8988T (cell line): Measurements from ENCODE around the gene PCDHGA8.
A peak's percentile ranks its signal among the peaks of the same experiment; 100 is the strongest.
"Not testable (repeated sequence)": the region's sequence is repeated elsewhere in the genome, so short reads cannot be mapped to it uniquely, and the experiment has no call there.

Experiments used
- DNase-seq: peaks from one replicate; pipeline ENCODE4 v3.0.0; 2011

The PCDHGA8 gene

DNA sequence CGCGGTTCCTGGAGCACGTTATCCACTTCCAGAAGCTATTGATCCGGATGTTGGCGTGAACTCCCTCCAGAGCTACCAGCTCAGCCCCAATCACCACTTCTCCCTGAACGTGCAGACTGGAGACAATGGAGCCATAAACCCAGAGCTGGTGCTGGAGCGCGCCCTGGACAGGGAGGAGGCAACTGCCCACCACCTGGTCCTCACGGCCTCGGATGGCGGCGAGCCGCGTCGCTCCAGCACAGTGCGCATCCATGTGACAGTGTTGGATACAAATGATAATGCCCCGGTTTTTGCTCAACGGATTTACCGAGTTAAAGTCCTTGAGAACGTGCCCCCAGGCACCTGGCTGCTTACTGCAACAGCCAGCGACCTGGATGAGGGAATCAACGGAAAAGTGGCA, 11.0 kb downstream of the PCDHGA8 start:
- DNase-seq = no peak

- DNase-seq = not testable (repeated sequence)
Observed at GRCh38 chr5:141407790-141408505, 15.5 kb downstream of the PCDHGA8 start, which contains the start of gene PCDHGB6. Gene PCDHGB6 (plus strand): TSS chr5:141408021. CDS start chr5:141408203, 182 bp downstream.

GRCh38 chr5:141409598-141410306, 17.3 kb downstream of the PCDHGA8 start:
- DNase-seq = no peak

DNA sequence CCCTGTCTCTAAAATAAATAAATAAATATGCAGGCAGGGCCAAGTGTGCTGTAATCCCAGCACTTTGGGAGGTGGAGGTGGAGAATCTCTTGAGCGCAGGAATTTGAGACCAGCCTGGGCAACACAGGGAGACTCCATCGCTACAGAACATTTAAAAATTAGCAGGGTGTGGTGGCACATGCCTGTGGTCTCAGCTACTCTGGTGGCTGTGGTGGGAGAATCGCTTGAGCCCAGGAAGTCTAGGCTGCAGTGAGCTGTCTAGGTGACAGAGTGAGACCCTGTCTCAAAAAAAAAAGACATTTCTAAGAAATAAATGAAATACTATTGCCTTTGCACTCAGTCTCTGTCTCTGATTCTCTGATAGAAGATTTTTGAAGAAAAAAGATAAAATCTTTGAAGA, 19.1 kb downstream of the PCDHGA8 start:
- DNase-seq = no peak

DNA sequence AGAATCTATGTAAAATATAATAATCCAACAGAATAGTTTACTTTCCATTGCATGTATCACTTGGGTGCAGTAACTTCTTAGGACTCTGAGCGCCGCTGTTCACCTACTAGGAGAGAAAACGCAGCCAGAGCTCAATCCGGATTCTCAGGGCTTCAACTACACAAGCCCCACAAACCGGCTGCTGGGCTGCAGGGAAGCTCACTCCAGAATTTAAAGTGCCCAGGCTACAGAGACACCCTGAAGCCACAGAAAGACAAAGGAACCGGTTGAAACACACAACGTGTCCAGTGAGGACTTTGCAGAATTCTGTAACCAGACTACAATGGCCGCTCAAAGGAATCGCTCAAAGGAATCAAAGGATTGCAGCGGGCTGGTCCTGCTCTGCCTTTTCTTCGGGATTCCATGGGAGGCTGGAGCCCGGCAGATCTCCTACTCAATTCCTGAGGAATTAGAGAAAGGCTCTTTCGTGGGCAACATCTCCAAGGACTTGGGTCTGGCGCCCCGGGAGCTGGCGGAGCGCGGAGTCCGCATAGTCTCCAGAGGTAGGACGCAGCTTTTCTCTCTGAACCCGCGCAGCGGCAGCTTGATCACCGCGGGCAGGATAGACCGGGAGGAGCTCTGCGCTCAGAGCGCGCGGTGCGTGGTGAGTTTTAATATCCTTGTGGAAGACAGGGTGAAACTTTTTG, 20.6 kb downstream of the PCDHGA8 start, which contains the start of gene PCDHGA10:
Gene PCDHGA10, plus strand, starts transcription at position 134 of the 686 bp plus-strand sequence. Its CDS starts 189 bp downstream, at position 323.
- DNase-seq = peak; percentile 70

DNA sequence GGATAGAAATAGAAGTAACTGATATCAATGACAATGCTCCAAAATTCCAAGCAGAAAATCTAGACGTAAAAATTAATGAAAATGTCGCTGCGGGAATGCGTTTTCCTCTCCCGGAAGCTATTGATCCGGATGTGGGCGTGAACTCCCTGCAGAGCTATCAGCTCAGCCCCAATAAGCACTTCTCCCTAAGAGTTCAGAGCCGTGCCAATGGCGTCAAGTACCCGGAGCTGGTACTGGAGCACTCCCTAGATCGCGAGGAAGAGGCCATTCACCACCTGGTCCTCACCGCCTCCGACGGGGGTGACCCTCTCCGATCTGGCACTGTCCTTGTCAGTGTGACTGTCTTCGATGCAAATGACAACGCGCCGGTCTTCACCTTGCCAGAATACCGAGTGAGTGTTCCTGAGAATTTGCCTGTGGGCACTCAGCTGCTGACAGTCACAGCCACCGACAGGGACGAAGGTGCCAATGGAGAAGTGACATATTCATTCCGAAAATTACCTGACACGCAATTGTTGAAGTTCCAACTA, 21.2 kb downstream of the PCDHGA8 start:
- DNase-seq = no peak

- not testable (repeated sequence) for DNase-seq
Observed at GRCh38 chr5:141414548-141415274, 22.3 kb downstream of the PCDHGA8 start.

GRCh38 chr5:141415275-141415618, 22.8 kb downstream of the PCDHGA8 start:
- not testable (repeated sequence) for DNase-seq

GRCh38 chr5:141417494-141418172, 25.2 kb downstream of the PCDHGA8 start, which contains the start of gene PCDHGB7:
Gene PCDHGB7 (plus strand): TSS chr5:141417677. CDS start chr5:141417860, 183 bp downstream.
- DNase-seq = peak; percentile 69

- no peak for DNase-seq
Observed at GRCh38 chr5:141419074-141419880, 26.8 kb downstream of the PCDHGA8 start.

GRCh38 chr5:141420855-141421488, 28.5 kb downstream of the PCDHGA8 start, which contains the start of gene PCDHGA11:
Gene PCDHGA11 (plus strand): TSS chr5:141421051. CDS start chr5:141421228, 177 bp downstream.
- peak; percentile 68 for DNase-seq

DNA sequence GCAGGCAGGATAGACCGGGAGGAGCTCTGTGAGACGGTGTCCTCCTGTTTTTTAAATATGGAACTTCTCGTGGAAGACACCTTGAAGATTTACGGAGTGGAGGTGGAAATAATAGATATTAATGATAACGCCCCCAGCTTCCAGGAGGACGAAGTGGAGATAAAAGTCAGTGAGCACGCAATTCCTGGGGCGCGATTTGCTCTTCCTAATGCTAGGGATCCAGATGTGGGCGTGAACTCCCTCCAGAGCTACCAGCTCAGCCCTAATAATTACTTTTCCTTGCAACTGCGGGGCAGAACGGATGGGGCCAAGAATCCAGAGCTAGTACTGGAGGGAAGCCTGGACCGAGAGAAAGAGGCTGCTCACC, 29.0 kb downstream of the PCDHGA8 start:
- DNase-seq = no peak

GRCh38 chr5:141422742-141423291, 30.4 kb downstream of the PCDHGA8 start:
- DNase-seq = no peak

DNA sequence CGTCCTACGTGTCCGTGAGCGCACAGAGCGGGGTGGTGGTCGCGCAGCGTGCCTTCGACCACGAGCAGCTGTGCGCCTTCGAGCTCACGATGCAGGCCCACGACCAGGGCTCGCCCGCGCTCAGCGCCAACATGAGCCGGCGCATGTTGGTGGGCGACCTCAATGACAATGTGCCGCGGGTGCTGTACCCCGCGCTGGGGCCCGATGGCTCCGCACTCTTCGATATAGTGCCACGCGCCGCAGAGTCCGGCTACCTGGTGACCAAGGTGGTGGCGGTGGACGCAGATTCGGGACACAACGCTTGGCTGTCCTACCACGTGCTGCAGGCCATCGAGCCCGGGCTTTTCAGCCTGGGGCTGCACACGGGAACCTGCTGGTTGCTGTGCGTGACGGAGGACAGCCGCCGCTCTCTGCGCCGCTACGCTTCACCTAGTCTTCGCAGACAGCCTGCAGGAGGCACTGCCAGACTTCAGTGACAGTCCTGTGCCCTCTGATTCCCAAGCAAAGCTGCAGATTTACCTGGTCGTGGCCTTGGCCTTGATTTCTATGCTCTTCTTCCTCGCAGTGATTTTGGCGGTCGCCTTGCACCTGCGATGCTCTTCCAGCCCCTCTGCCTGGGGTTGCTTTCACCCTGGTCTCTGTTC, 35.5 kb downstream of the PCDHGA8 start:
- DNase-seq = no peak

DNA sequence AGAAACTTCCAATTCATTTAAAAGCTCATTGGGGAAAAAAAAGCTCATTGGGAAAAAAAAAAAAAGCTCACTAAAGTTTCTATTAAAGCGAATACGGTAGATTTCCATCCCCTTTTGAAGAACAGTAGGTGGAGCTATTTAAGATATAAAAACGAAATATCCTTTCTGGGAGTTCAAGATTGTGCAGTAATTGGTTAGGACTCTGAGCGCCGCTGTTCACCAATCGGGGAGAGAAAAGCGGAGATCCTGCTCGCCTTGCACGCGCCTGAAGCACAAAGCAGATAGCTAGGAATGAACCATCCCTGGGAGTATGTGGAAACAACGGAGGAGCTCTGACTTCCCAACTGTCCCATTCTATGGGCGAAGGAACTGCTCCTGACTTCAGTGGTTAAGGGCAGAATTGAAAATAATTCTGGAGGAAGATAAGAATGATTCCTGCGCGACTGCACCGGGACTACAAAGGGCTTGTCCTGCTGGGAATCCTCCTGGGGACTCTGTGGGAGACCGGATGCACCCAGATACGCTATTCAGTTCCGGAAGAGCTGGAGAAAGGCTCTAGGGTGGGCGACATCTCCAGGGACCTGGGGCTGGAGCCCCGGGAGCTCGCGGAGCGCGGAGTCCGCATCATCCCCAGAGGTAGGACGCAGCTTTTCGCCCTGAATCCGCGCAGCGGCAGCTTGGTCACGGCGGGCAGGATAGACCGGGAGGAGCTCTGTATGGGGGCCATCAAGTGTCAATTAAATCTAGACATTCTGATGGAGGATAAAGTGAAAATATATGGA, 38.1 kb downstream of the PCDHGA8 start, which contains the start of gene PCDHGA12:
Gene PCDHGA12, plus strand, starts transcription at position 176 of the 782 bp plus-strand sequence. Its CDS starts 253 bp downstream, at position 429.
- DNase-seq = peak; percentile 80

GRCh38 chr5:141431286-141431685, 38.9 kb downstream of the PCDHGA8 start:
- no peak for DNase-seq

DNA sequence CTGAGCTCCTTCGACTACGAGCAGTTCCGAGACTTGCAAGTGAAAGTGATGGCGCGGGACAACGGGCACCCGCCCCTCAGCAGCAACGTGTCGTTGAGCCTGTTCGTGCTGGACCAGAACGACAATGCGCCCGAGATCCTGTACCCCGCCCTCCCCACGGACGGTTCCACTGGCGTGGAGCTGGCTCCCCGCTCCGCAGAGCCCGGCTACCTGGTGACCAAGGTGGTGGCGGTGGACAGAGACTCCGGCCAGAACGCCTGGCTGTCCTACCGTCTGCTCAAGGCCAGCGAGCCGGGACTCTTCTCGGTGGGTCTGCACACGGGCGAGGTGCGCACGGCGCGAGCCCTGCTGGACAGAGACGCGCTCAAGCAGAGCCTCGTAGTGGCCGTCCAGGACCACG, 39.9 kb downstream of the PCDHGA8 start:
- not testable (repeated sequence) for DNase-seq

DNA sequence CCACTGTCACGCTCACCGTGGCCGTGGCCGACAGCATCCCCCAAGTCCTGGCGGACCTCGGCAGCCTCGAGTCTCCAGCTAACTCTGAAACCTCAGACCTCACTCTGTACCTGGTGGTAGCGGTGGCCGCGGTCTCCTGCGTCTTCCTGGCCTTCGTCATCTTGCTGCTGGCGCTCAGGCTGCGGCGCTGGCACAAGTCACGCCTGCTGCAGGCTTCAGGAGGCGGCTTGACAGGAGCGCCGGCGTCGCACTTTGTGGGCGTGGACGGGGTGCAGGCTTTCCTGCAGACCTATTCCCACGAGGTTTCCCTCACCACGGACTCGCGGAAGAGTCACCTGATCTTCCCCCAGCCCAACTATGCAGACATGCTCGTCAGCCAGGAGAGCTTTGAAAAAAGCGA, 40.3 kb downstream of the PCDHGA8 start:
- not testable (repeated sequence) for DNase-seq

- no peak for DNase-seq
Observed at GRCh38 chr5:141434006-141434405, 41.6 kb downstream of the PCDHGA8 start.
